PFSK-1 (cell line): ENCODE data around the gene DIP2B.

Source experiments
- FOXP2 ChIP-seq: optimal IDR thresholded peaks from 2 replicates; pipeline ENCODE3; 2011; ENCODE audit warnings: borderline replicate concordance, control low read depth, inconsistent platforms; ENCODE audit not compliant: insufficient read depth; ENCODE audit errors: extremely low read length, extremely low read depth
- POLR2AphosphoS5 ChIP-seq: IDR thresholded peaks from 2 replicates; pipeline ENCODE4 v1.6.1; 2012; ENCODE audit warnings: low read depth, mild to moderate bottlenecking, control low read depth, low read length, moderate library complexity
- REST ChIP-seq, 2 experiments: IDR thresholded peaks; 2 replicates each; pipeline versions ENCODE4 v1.6.1 to v1.8.0; 2011 to 2012; ENCODE audit warnings: low read depth in 2 of 2, low read length in 2 of 2, control low read depth in 1 of 2, inconsistent platforms in 1 of 2, mild to moderate bottlenecking in 1 of 2, moderate library complexity in 1 of 2; ENCODE audit not compliant: insufficient read depth in 1 of 2
- SIN3A ChIP-seq: IDR thresholded peaks from 2 replicates; pipeline ENCODE4 v1.6.1; 2012; ENCODE audit warnings: mild to moderate bottlenecking, low read length, moderate library complexity, borderline replicate concordance; ENCODE audit not compliant: insufficient read depth
- TAF1 ChIP-seq: IDR thresholded peaks from 2 replicates; pipeline ENCODE4 v1.6.1; 2012; ENCODE audit warnings: low read length, control low read depth, borderline replicate concordance; ENCODE audit not compliant: insufficient read depth

Gene DIP2B

GRCh38 chr12:50610171-50610570, 105.4 kb downstream of the DIP2B start:
- no peak for TF ChIP-seq SIN3A
- TF ChIP-seq TAF1 = no peak
- no peak for TF ChIP-seq FOXP2
- TF ChIP-seq POLR2AphosphoS5 = no peak
- no peak for TF ChIP-seq REST (IDR thresholded peaks at IDR 0.05; ENCODE audit: insufficient read depth in 1 of 2, low read depth in 2 of 2, low read length in 2 of 2)

- TF ChIP-seq REST (IDR thresholded peaks at IDR 0.05; ENCODE audit: insufficient read depth in 1 of 2, low read depth in 2 of 2, low read length in 2 of 2) (no peak), FOXP2 (no peak), TAF1 (no peak), POLR2AphosphoS5 (no peak), SIN3A (no peak)
These were observed 106.4 kb downstream of the DIP2B start for GRCh38 chr12:50611021-50611744.

DNA sequence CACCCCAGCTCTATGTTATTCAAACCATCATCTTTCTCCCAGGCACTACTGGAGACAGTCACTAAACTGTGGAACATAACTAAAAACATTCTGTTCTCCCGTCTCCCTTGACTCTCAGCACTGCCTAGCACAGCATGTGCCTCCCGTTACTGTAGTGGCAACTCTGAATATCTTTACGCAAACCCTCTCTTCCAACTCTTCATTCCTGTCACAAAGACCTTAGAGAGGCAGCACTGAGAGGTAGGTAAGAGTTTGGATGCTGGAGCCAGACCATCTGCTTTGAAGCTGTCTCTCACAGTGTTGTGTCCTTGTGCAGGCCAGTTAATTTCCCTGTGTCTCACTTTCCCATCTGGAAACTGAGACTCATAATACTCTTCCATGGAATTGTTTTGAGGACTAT, 108.1 kb downstream of the DIP2B start:
- TF ChIP-seq SIN3A (no peak), FOXP2 (no peak), TAF1 (no peak), POLR2AphosphoS5 (no peak)

- TF ChIP-seq SIN3A (no peak), REST (IDR thresholded peaks at IDR 0.05; ENCODE audit: insufficient read depth in 1 of 2, low read depth in 2 of 2, low read length in 2 of 2) (no peak), FOXP2 (no peak), TAF1 (no peak), POLR2AphosphoS5 (no peak)
These were observed 108.7 kb downstream of the DIP2B start for GRCh38 chr12:50613463-50613862.

DNA sequence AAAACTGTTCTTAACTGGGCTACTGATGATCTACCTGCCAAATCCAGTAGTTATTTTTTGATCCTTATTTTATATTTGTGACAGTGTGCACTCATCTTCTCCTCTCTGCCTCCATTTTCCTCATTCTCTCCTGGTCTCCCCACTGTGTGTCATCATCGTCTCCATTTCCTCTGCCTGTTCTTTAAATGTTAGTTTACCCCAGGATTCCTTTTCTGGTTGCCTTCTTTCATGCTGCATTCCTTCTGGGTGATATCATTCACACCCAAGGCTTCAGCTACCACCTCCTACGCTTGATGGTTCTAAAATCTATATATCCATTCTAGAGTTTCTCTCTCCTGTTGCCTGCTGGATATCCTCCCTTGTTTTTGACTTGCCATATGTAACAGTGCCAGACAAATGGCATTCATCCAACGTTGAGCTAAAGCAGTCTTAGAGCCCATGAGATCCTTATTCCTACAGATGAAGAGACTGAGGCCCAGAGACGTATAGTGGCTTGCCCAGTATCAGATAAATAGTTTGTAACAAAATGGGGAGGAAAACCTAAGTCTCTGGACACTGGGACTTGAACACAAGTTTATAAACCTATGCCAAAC, 109.5 kb downstream of the DIP2B start:
- TF ChIP-seq POLR2AphosphoS5 = no peak
- no peak for TF ChIP-seq FOXP2
- no peak for TF ChIP-seq SIN3A
- TF ChIP-seq REST (IDR thresholded peaks at IDR 0.05; ENCODE audit: insufficient read depth in 1 of 2, low read depth in 2 of 2, low read length in 2 of 2) = no peak
- no peak for TF ChIP-seq TAF1
